ENCODE measurements around the gene SVBP.

- TF ChIP-seq CTCF (IDR thresholded peaks at IDR 0.05) = no peak
- TF ChIP-seq BHLHE40 (IDR thresholded peaks at IDR 0.05; ENCODE audit: low read depth, low read length) = no peak
- TF ChIP-seq POLR2A (IDR thresholded peaks at IDR 0.05; ENCODE audit: low read length) = no peak
- TF ChIP-seq RCOR1 (IDR thresholded peaks at IDR 0.05; ENCODE audit: low read depth, low read length) = no peak
- TF ChIP-seq MAZ (IDR thresholded peaks at IDR 0.05; ENCODE audit: borderline replicate concordance, low read depth, low read length) = no peak
- TF ChIP-seq MAFK (IDR thresholded peaks at IDR 0.05; ENCODE audit: partially characterized antibody) = no peak
These were observed 29.2 kb downstream of the SVBP start for GRCh38 chr1:42788021-42788420.

All from A549 (cell line).